Thyroid gland (tissue), 4 donors: ENCODE measurements around the gene ARMC5.

ENCODE experiments used
- POLR2A ChIP-seq, 2 donors: fragments of 450-650 bp; IDR thresholded peaks; one replicate each; pipeline ENCODE4 v1.6.1; 2017; ENCODE audit warnings: antibody characterized with exemption in 2 of 2, mild to moderate bottlenecking in 2 of 2, moderate library complexity in 1 of 2
- TF ChIP-seq, protein P1 (sequence below), 6 experiments: fragments of 200-600 bp in 3 of 6; fragments of 450-650 bp in 3 of 6; sonication (generic) in 3 of 6; IDR thresholded peaks; one replicate each; pipeline ENCODE4 v1.5.1; 2016 to 2019; ENCODE audit warnings: antibody characterized with exemption in 6 of 6, mild to moderate bottlenecking in 2 of 6, inconsistent platforms in 1 of 6, moderate library complexity in 1 of 6

DNA sequence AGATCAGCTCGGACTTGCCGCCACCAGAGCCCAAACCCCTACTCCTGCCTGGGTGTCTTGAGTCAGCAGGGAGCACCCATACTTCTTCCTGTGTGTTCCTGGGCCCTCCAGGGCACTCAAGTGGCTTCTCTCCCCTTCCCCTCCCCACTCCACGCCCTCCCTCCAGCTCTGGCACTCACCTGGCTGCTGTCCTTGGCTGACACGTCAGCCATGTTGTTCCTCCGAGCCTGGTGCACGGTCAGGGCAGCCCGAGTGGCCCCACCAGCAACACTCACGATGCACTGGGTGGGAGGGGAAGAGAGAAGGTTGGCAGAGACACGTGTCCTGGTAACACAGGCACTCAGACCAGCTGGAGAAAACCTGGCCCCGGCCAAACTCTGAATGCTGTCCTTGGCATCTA is 37.4 kb downstream of the ARMC5 start:
- TF ChIP-seq POLR2A (IDR thresholded peaks at IDR 0.05): no peak
- TF ChIP-seq, protein P1, sequence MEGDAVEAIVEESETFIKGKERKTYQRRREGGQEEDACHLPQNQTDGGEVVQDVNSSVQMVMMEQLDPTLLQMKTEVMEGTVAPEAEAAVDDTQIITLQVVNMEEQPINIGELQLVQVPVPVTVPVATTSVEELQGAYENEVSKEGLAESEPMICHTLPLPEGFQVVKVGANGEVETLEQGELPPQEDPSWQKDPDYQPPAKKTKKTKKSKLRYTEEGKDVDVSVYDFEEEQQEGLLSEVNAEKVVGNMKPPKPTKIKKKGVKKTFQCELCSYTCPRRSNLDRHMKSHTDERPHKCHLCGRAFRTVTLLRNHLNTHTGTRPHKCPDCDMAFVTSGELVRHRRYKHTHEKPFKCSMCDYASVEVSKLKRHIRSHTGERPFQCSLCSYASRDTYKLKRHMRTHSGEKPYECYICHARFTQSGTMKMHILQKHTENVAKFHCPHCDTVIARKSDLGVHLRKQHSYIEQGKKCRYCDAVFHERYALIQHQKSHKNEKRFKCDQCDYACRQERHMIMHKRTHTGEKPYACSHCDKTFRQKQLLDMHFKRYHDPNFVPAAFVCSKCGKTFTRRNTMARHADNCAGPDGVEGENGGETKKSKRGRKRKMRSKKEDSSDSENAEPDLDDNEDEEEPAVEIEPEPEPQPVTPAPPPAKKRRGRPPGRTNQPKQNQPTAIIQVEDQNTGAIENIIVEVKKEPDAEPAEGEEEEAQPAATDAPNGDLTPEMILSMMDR (IDR thresholded peaks at IDR 0.05): no peak
